Parathyroid adenoma (tissue), 2 donors: Measurements from ENCODE around the gene PACS1.

Experiments
- H2AFZ ChIP-seq: fragments of 300-600 bp; sonication (generic); one replicate; pipeline ENCODE4 v1.7.0; 2017; ENCODE audit warnings: antibody characterized with exemption, mild to moderate bottlenecking
- H3K27ac ChIP-seq: fragments of 300-600 bp; sonication (generic); one replicate; pipeline ENCODE4 v1.7.0; 2017
- H3K27me3 ChIP-seq: fragments of 300-600 bp; sonication (generic); one replicate; pipeline ENCODE4 v1.7.0; 2017; ENCODE audit warnings: low read length; ENCODE audit not compliant: control insufficient read depth, insufficient read depth
- H3K36me3 ChIP-seq: fragments of 300-600 bp; sonication (generic); one replicate; pipeline ENCODE4 v1.7.0; 2017; ENCODE audit warnings: low read length; ENCODE audit not compliant: control insufficient read depth, insufficient read depth
- H3K4me1 ChIP-seq: fragments of 300-600 bp; sonication (generic); one replicate; pipeline ENCODE4 v1.7.0; 2017; ENCODE audit warnings: control low read depth
- H3K4me2 ChIP-seq: fragments of 300-600 bp; sonication (generic); one replicate; pipeline ENCODE4 v1.7.0; 2017; ENCODE audit warnings: low read length
- H3K4me3 ChIP-seq: fragments of 300-600 bp; sonication (generic); one replicate; pipeline ENCODE4 v1.7.0; 2017; ENCODE audit warnings: low read depth, low read length
- H3K79me2 ChIP-seq: fragments of 300-600 bp; sonication (generic); one replicate; pipeline ENCODE4 v1.7.0; 2017; ENCODE audit warnings: control low read depth
- H3K9ac ChIP-seq: fragments of 300-600 bp; sonication (generic); one replicate; pipeline ENCODE4 v1.7.0; 2017; ENCODE audit warnings: mild to moderate bottlenecking
- H3K9me3 ChIP-seq: fragments of 300-600 bp; sonication (generic); one replicate; pipeline ENCODE4 v1.7.0; 2017; ENCODE audit warnings: low read length; ENCODE audit not compliant: control insufficient read depth
- CTCF ChIP-seq: fragments of 300-600 bp; sonication (generic); IDR thresholded peaks from one replicate; pipeline ENCODE4 v1.7.0; 2017; ENCODE audit warnings: antibody characterized with exemption, mild to moderate bottlenecking
- donor health status: primary hyperparathyroidism.

PACS1 gene

DNA sequence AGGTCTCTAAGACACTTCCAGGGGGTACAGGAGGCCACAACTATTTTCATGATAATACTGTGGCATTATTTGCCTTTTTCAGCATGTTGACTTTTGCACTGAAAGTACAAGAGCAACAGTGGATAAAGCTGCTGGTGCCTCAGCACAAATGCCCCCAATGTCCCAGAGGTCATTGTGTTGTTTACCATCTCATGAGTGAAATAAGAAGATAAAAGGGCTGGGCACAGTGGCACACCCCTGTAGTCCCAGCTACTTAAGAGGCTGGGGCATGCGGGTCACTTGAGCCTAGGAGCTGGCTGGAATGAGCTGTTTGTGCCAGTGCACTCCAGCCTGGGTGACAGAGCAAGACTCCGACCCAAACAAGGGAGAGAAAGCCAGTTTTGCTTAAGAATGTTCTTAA is 125.8 kb downstream of the PACS1 start:
- H3K36me3 ChIP-seq = no peaks in the 10 kb centered on the region
- no peaks in the 10 kb centered on the region for H3K4me1 ChIP-seq
- no peak overlapping the region for H2AFZ ChIP-seq
- no peak overlapping the region for H3K9ac ChIP-seq
- no peak for TF ChIP-seq CTCF
- no peak overlapping the region for H3K27ac ChIP-seq
- H3K4me2 ChIP-seq = no peak overlapping the region
- no peaks in the 10 kb centered on the region for H3K27me3 ChIP-seq
- no peak overlapping the region for H3K4me3 ChIP-seq
- no peaks in the 10 kb centered on the region for H3K9me3 ChIP-seq
- H3K79me2 ChIP-seq = no peaks in the 10 kb centered on the region

DNA sequence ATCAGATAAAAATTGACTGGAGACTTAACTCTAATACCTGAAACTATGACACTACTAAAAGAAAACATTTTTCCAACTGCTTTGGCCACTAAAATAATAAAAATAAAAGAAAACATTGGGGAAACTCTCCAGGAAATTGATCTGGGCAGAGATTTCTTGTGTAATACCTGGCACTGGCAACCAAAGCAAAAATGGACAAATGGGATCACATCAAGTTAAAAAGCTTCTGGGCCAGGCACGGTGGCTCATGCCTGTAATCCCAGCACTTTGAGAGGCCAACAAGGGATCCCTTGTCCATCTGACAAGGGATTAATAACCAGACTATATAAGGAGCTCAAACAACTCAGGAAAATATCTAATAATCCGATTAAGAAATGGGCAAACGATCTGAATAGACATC is 133.8 kb downstream of the PACS1 start:
- peaks cover 2% of the 10 kb centered on the region for H3K4me1 ChIP-seq
- no peaks in the 10 kb centered on the region for H3K9me3 ChIP-seq
- no peak overlapping the region for H3K9ac ChIP-seq
- H3K27ac ChIP-seq = no peak overlapping the region
- H3K79me2 ChIP-seq = no peaks in the 10 kb centered on the region
- no peak overlapping the region for H3K4me2 ChIP-seq
- TF ChIP-seq CTCF = no peak
- H3K27me3 ChIP-seq = no peaks in the 10 kb centered on the region
- H3K36me3 ChIP-seq = no peaks in the 10 kb centered on the region
- H2AFZ ChIP-seq = no peak overlapping the region
- no peak overlapping the region for H3K4me3 ChIP-seq

- Histone ChIP-seq H3K27me3 (no peaks in the 10 kb centered on the region), H3K4me1 (peaks cover 2% of the 10 kb centered on the region), H3K9me3 (no peaks in the 10 kb centered on the region), H3K4me2 (no peak overlapping the region), H3K9ac (no peak overlapping the region), H3K4me3 (no peak overlapping the region), H3K36me3 (no peaks in the 10 kb centered on the region), H3K27ac (no peak overlapping the region), H3K79me2 (no peaks in the 10 kb centered on the region), H2AFZ (no peak overlapping the region)
- no peak for TF ChIP-seq CTCF
Observed at GRCh38 chr11:66204412-66204811, 134.3 kb downstream of the PACS1 start.

DNA sequence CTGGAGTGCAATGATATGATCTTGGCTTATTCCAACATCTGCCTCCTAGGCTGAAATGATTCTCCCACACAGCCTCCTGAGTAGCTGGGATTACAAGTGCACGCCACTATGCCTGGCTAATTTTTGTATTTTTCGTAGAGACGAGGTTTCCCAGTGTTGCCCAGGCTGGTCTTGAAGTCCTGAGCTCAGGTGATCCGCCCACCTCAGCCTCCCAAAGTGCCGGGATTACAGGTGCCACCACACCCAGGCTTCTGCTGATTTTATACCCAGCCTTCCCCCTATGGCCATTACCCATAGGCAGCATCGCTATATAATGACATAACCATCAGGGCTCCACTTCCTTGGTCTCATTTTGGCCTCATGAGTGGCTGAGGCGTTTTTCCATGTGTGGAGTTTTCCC is 137.7 kb downstream of the PACS1 start:
- Histone ChIP-seq H3K4me1 (peaks cover 2% of the 10 kb centered on the region), H3K79me2 (no peaks in the 10 kb centered on the region), H3K27me3 (no peaks in the 10 kb centered on the region), H3K36me3 (no peaks in the 10 kb centered on the region), H3K9ac (no peak overlapping the region), H3K4me3 (no peak overlapping the region), H3K9me3 (no peaks in the 10 kb centered on the region), H3K4me2 (no peak overlapping the region), H2AFZ (no peak overlapping the region), H3K27ac (no peak overlapping the region)
- no peak for TF ChIP-seq CTCF

- no peaks in the 10 kb centered on the region for H3K9me3 ChIP-seq
- no peak overlapping the region for H3K4me2 ChIP-seq
- no peaks in the 10 kb centered on the region for H3K79me2 ChIP-seq
- H3K27me3 ChIP-seq = no peaks in the 10 kb centered on the region
- no peak overlapping the region for H3K27ac ChIP-seq
- H3K36me3 ChIP-seq = no peaks in the 10 kb centered on the region
- H3K9ac ChIP-seq = no peak overlapping the region
- H3K4me1 ChIP-seq = peaks cover 2% of the 10 kb centered on the region
- TF ChIP-seq CTCF = no peak
- no peak overlapping the region for H2AFZ ChIP-seq
- H3K4me3 ChIP-seq = no peak overlapping the region
Observed at GRCh38 chr11:66211100-66211499, 141.0 kb downstream of the PACS1 start.
